ENCODE measurements around the gene FAM83F. TPM values are rescaled to one million over a fixed set of nuclear protein-coding genes. Genes with fewer than 3 reads are reported as not detected.
A peak's percentile ranks its signal among the peaks of the same experiment; 100 is the strongest.

Gene FAM83F
- total RNA-seq, 2 experiments from 2014 or later = 0.20 to 0.30 TPM

DNA sequence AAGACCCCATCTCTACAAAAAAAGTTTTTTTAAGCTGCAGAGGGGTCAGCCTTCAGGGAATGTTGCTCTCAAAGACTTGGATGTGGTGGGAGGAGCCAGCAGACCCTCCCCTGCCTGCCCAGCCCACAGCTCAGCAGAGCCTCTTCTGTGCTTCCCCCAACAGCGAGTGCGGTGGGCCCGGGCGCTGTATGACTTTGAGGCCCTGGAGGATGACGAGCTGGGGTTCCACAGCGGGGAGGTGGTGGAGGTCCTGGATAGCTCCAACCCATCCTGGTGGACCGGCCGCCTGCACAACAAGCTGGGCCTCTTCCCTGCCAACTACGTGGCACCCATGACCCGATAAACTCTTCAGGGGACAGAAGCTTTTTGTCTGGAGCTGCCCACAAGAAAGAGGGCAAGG lies 24.0 kb upstream of the FAM83F start:
- Mint-ChIP-seq H3K9me3 (no peaks in the 10 kb centered on the region), H3K36me3 (peaks cover 76% of the 10 kb centered on the region), H3K4me3 (no peak overlapping the region), H3K27me3 (no peaks in the 10 kb centered on the region), H3K27ac (no peak overlapping the region), H3K4me1 (peaks cover 15% of the 10 kb centered on the region)
- ATAC-seq (ENCODE audit: low read depth) = no peak
- DNase-seq = no peak
- POLR2A ChIA-PET = no interaction called here

DNA sequence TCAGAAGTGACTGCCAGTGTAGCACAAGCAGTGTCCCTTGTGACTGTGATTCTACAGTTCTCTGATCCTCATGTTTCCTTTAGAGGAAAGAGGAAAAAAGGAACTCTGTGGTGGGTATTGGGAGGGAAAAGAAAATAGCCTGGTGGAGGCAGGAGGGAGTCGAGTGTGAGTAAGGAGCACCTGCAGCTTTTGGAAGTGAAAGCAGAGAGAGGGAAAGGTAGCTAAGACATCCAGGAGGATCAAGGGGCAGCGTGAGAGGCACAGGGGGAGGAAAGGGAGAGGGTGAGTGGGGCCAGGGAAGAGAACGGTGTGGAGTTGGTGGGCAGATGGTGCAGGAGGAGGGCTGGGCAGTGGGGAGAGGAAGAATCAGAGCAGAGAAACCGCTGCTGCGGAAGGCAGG lies 22.1 kb upstream of the FAM83F start:
- DNase-seq (no peak), ATAC-seq (ENCODE audit: low read depth) (no peak)
- Mint-ChIP-seq H3K27ac (peak overlapping the region; percentile 67), H3K27me3 (no peaks in the 10 kb centered on the region), H3K4me1 (peaks cover 17% of the 10 kb centered on the region), H3K9me3 (no peaks in the 10 kb centered on the region), H3K4me3 (no peak overlapping the region), H3K36me3 (peaks cover 80% of the 10 kb centered on the region)
- POLR2A ChIA-PET = interaction anchor here (1.8 kb wide), 1 partner anchor 10 kb away, joined by 5 read pairs; no protein-coding TSS in a partner anchor

DNA sequence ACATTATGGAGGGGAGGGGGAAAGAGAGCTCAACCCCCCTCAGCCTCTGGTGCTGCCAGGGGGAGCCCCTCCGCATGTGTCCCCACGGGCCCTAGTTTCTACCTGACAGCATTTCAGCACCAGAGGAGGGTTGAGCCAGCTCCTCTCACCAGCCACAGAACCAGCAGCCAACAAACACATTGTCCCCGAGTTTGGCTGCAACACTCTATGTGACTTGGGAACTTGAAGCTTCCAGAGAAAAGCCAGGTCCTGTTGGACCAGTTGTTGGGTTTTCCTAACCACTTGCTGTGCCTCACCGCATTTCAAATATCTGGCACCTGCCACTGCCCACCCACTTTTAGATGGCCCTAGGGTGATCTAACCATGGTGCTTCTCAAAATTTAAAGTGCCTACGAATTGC lies 21.1 kb upstream of the FAM83F start:
- peaks cover 18% of the 10 kb centered on the region for H3K4me1 Mint-ChIP-seq
- no peaks in the 10 kb centered on the region for H3K27me3 Mint-ChIP-seq
- ATAC-seq (ENCODE audit: low read depth) (no peak), DNase-seq (no peak)
- no peaks in the 10 kb centered on the region for H3K9me3 Mint-ChIP-seq
- peaks cover 82% of the 10 kb centered on the region for H3K36me3 Mint-ChIP-seq
- H3K27ac Mint-ChIP-seq = peak overlapping the region; percentile 15
- no peak overlapping the region for H3K4me3 Mint-ChIP-seq
- POLR2A ChIA-PET = interaction anchor here (1.8 kb wide), 1 partner anchor 11 kb away, joined by 5 read pairs; no protein-coding TSS in a partner anchor

DNA sequence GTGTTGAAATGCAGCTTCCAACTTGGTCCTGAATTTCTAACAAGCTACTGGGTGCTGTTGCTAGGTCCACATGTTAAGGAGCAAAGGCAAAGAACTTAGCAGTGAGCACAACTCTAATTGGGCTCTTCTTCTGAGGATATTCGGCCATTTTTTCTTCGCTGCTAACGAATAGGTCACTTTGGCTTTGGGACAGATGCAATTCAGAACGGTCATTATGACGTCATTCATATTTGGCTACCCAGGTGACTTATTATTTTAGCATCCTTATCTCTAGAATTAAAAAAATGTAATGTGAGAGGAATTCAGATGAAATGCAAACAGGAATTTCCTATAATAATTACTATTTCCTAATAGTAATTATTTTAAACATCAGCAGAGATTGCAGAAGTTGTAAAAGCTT lies 20.7 kb upstream of the FAM83F start:
- Mint-ChIP-seq H3K9me3 (no peaks in the 10 kb centered on the region), H3K4me1 (peaks cover 21% of the 10 kb centered on the region), H3K4me3 (no peak overlapping the region), H3K27me3 (no peaks in the 10 kb centered on the region), H3K27ac (peak overlapping the region; percentile 15), H3K36me3 (peaks cover 78% of the 10 kb centered on the region)
- DNase-seq = no peak
- POLR2A ChIA-PET = interaction anchor here (1.8 kb wide), 1 partner anchor 12 kb away, joined by 5 read pairs; no protein-coding TSS in a partner anchor
- no peak for ATAC-seq (ENCODE audit: low read depth)

DNA sequence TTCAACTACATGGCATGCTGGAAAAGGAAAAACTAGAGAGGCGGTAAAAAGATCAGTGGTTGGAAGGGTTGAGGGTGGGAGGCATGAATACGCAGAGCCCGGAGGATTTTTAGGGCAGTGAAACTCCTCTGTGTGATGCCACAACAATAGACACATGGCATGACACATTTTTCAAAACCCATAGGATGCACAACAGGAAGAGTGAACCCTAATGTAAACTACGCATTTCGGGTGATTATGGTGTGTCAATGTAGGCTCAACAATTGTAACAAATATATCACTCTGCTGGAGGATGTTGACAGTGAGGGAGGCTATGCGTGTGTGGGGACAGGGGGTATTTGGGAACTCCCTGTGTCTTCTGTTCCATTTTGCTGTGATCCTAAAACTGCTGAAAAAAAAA lies 15.7 kb upstream of the FAM83F start:
- H3K27me3 Mint-ChIP-seq = no peaks in the 10 kb centered on the region
- peaks cover 38% of the 10 kb centered on the region for H3K36me3 Mint-ChIP-seq
- H3K27ac Mint-ChIP-seq = peak overlapping the region; percentile 67
- ATAC-seq (ENCODE audit: low read depth) = no peak
- no peak for DNase-seq
- H3K9me3 Mint-ChIP-seq = no peaks in the 10 kb centered on the region
- peaks cover 31% of the 10 kb centered on the region for H3K4me1 Mint-ChIP-seq
- H3K4me3 Mint-ChIP-seq = no peak overlapping the region
- POLR2A ChIA-PET = interaction anchor here (1.4 kb wide), 1 partner anchor 17 kb away, joined by 3 read pairs; no protein-coding TSS in a partner anchor

DNA sequence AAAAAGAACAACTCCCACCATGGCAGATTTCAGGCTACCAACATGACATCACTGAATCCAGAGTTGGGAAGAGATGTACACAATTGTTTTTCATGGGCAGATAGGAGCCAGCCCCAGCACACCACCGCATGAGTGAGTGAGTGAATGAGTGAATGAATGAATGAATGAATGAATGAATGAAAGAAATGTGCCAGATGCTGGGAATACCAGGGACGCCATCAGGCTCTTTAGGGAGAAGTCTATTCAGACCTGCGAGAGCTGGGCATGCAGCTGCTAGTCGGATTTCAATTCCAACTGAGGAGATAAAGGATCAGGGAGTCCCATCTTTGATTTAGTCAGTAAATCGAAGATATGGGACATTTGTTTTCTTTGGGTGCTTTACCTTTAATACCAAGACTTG lies 15.3 kb upstream of the FAM83F start:
- ATAC-seq (ENCODE audit: low read depth) (no peak), DNase-seq (no peak)
- POLR2A ChIA-PET = interaction anchor here (0.7 kb wide), 1 partner anchor 31 kb away, joined by 3 read pairs; no protein-coding TSS in a partner anchor
- Mint-ChIP-seq H3K27me3 (no peaks in the 10 kb centered on the region), H3K4me3 (no peak overlapping the region), H3K27ac (peak overlapping the region; percentile 67), H3K36me3 (peaks cover 38% of the 10 kb centered on the region), H3K9me3 (no peaks in the 10 kb centered on the region), H3K4me1 (peaks cover 34% of the 10 kb centered on the region)

DNA sequence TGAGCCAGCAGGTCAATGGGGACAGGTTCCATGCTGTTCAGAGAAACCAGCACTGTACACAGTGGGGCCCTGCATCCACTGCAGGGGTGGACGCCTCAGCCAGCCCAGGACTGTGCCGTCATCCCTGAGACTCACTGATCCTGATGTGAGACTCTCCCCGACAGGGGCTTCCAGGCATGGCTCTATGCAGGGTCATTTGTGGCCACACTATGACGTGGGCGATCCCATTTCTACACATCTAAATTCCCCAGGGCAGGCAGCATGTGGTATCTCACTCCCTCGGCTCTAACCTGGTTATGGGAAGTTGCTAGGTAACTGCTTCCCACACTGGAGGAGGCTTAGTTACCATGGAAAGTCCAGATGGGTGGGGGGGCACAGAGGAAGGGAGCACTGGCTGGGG lies 14.2 kb upstream of the FAM83F start:
- no peaks in the 10 kb centered on the region for H3K27me3 Mint-ChIP-seq
- H3K36me3 Mint-ChIP-seq = peaks cover 29% of the 10 kb centered on the region
- DNase-seq (no peak), ATAC-seq (ENCODE audit: low read depth) (peak; percentile 12)
- peaks cover 37% of the 10 kb centered on the region for H3K4me1 Mint-ChIP-seq
- POLR2A ChIA-PET = no interaction called here
- no peaks in the 10 kb centered on the region for H3K9me3 Mint-ChIP-seq
- H3K4me3 Mint-ChIP-seq = no peak overlapping the region
- no peak overlapping the region for H3K27ac Mint-ChIP-seq

DNA sequence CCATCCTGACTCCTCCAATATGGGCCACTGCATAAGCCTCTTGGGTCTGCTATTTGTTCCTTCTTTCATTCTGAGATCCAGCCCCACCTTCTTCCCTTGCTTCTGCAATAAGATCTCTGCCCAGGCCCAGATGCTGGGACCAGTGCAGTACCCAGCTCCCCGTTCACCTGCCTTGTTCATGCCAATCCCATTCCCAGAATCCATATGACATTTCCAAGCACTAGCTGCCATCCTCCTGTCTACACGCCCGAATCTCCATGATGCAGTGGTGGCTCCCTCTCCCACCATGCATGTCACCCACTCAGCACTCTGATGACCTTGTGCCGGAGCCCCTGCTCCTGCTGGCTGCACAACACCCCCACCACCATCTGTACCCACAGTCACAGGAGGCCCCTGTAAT lies 11.4 kb upstream of the FAM83F start:
- H3K27ac Mint-ChIP-seq = no peak overlapping the region

DNA sequence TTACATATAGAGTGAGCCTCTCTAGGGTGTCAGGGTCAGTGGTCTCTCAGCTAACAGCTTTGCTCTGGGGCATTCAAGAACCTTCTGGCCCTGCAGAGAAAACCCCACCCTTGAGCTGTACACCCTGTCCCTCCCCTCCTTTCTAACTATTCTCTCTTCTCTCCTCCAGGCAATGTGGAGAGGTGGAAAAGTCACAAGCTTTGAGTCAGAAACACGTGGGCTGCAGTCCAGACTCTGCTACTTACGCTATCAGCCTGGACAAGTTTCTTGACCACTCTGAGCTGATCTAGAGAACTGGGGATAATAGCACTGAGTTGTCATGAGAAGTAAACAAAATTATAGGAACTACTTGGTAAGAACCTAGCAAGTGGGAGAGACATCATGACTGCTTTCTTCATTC lies 10.7 kb upstream of the FAM83F start:
- DNase-seq (no peak), ATAC-seq (ENCODE audit: low read depth) (no peak)
- H3K9me3 Mint-ChIP-seq = no peaks in the 10 kb centered on the region
- peaks cover 2% of the 10 kb centered on the region for H3K36me3 Mint-ChIP-seq
- no peak overlapping the region for H3K27ac Mint-ChIP-seq
- peaks cover 4% of the 10 kb centered on the region for H3K27me3 Mint-ChIP-seq
- H3K4me3 Mint-ChIP-seq = no peak overlapping the region
- POLR2A ChIA-PET = no interaction called here
- H3K4me1 Mint-ChIP-seq = peaks cover 35% of the 10 kb centered on the region

More for the DNA sequence above, 11.4 kb upstream of the FAM83F start:
- H3K27me3 Mint-ChIP-seq = no peaks in the 10 kb centered on the region
- peaks cover 2% of the 10 kb centered on the region for H3K36me3 Mint-ChIP-seq
- DNase-seq = no peak
- H3K9me3 Mint-ChIP-seq = no peaks in the 10 kb centered on the region
- H3K4me3 Mint-ChIP-seq = no peak overlapping the region
- POLR2A ChIA-PET = no interaction called here
- H3K4me1 Mint-ChIP-seq = peaks cover 35% of the 10 kb centered on the region
- no peak for ATAC-seq (ENCODE audit: low read depth)

DNA sequence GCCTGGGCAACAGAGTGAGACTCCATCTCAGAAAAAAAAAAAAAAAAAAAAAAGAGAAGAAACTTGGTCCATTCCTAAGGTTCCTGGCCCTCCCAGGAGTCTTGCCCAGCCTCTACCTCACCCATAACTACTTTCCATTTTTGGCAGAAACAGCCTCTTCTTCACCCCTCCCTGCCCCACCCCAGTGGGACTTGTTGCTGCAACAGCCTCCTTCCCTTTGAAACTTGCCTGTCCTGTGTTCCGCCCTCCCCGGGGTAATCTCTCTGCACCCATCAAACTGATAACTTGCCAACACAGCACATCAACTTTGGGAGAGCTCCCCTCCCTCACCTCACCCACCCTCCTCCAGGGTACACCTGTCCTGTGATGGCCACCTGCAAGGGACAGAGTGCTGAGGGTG lies 10.0 kb upstream of the FAM83F start:
- Mint-ChIP-seq H3K27me3 (peaks cover 8% of the 10 kb centered on the region), H3K36me3 (peaks cover 2% of the 10 kb centered on the region), H3K27ac (no peak overlapping the region), H3K4me1 (peaks cover 28% of the 10 kb centered on the region), H3K4me3 (no peak overlapping the region), H3K9me3 (no peaks in the 10 kb centered on the region)
- POLR2A ChIA-PET = no interaction called here
- DNase-seq = no peak
- no peak for ATAC-seq (ENCODE audit: low read depth)

DNA sequence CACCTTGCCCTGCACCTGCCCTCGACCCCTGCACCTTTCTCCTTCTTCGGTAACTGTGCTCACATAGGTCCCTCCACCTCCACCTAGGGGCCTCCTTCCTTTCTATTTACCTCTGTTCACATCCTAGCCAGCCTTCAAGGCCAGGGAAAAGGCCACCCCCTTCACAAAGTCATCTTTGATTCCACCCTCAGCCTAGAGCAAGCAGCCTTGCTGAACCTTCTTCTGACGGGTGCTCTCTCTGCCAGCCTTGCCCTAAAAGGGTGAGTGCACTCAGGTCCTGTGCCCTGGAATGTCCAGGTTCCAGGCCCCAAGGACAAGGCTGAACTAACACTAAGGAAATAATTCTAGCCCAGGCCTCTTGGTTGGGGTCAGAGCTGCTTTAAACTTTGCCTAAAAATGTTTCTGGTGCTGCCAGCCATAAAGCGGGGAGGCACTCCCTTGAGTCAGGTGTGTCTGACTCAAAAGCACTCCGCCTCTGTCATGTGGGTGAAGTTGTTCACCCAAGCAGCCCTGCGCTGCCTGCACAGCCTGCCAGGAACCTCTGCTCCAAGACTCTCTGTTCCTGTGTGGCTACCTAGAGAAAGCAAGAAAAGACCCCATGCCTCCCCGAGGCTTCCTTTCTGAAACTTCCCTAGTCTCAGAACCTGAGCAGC lies 9.2 kb upstream of the FAM83F start:
- Mint-ChIP-seq H3K4me3 (no peak overlapping the region), H3K4me1 (peaks cover 21% of the 10 kb centered on the region), H3K27ac (peak overlapping the region; percentile 20), H3K36me3 (peaks cover 2% of the 10 kb centered on the region), H3K9me3 (no peaks in the 10 kb centered on the region), H3K27me3 (peaks cover 8% of the 10 kb centered on the region)
- ATAC-seq (ENCODE audit: low read depth) (peak; percentile 59), DNase-seq (no peak)
- POLR2A ChIA-PET = no interaction called here

DNA sequence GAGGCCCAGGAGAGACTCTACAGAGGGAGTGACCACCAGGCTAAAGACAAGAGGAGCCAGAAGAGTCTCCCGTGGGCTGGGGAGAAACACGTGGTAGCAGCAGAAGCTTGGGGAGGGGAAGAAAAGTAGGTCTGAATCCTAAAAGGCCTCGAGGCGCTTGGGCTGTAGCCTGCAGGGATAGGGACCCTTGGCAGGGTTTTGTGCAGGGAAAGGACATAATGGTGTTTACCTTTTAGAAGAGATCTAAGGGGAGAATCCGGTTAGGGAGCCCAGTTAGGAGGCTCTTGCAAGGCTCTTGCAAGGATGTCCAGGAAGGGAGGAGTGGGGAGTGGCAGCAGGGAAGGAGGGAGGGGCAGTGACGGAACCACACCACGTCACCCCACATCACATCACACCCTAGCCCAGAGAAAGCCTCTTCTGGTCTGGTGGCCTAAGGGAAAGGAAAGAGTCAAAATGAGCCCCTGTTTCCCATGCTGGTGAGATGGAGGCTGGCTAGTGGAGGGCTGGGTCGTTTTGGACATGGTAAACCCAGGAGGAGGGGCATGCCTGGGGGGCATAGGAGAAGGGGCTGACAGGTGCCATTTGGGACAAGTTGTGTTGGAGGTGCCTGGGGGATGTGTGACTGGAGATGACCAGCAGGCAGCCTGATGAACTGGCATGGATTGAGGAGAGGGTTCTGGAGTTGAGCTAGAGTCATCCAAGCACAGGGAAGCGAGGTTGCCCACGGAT lies 6.2 kb upstream of the FAM83F start:
- H3K4me1 Mint-ChIP-seq = peaks cover 18% of the 10 kb centered on the region
- POLR2A ChIA-PET = no interaction called here
- ATAC-seq (ENCODE audit: low read depth) = no peak
- DNase-seq = no peak
- H3K4me3 Mint-ChIP-seq = no peak overlapping the region
- H3K9me3 Mint-ChIP-seq = no peaks in the 10 kb centered on the region
- H3K36me3 Mint-ChIP-seq = peaks cover 2% of the 10 kb centered on the region
- H3K27ac Mint-ChIP-seq = peak overlapping the region; percentile 26
- peaks cover 28% of the 10 kb centered on the region for H3K27me3 Mint-ChIP-seq

DNA sequence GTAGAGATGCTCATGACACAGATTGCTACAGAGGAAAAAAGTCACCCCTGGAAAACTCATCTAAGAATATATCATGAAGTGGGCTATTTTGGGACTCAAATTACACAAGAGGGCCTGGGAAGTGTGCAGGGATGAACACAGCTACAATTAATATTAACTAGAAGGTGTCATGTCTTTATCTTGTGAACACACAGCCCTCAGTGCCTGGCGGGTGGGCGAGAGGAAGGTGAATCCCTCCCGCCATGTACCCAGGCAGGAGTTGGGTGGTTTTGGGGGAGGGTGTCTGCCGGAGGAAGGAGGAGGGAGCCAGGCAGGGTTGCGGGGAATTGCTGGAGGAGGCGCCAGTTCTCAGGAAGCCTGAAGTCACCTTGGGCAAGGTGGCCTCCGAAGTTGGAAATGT lies 5.1 kb upstream of the FAM83F start:
- no peak for DNase-seq
- ATAC-seq (ENCODE audit: low read depth) = no peak
- no peak overlapping the region for H3K27ac Mint-ChIP-seq
- H3K9me3 Mint-ChIP-seq = no peaks in the 10 kb centered on the region
- H3K36me3 Mint-ChIP-seq = peaks cover 2% of the 10 kb centered on the region
- no peak overlapping the region for H3K4me3 Mint-ChIP-seq
- H3K4me1 Mint-ChIP-seq = peaks cover 20% of the 10 kb centered on the region
- POLR2A ChIA-PET = no interaction called here
- H3K27me3 Mint-ChIP-seq = peaks cover 36% of the 10 kb centered on the region

DNA sequence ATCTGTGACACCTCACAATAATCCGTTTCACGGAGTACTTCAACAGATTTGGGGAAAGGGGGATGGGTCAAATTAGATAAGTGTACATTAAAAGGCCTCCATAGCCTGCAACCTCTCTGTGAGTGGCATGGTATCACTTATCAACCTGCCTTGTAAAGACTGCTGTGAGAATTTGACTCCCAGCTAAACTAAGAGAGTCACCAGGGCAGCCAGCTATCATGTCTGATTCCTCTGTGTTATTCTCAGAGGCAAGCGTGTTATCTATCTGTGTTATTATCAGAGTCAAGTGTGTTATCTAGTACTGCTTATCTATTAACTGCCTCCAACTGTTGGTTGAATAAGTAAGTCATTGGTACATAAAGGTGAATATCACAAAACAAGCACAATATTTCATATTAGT lies 4.1 kb upstream of the FAM83F start:
- peaks cover 11% of the 10 kb centered on the region for H3K4me1 Mint-ChIP-seq
- H3K4me3 Mint-ChIP-seq = no peak overlapping the region
- no peaks in the 10 kb centered on the region for H3K36me3 Mint-ChIP-seq
- H3K9me3 Mint-ChIP-seq = no peaks in the 10 kb centered on the region
- peaks cover 37% of the 10 kb centered on the region for H3K27me3 Mint-ChIP-seq
- POLR2A ChIA-PET = no interaction called here
- no peak for DNase-seq
- no peak overlapping the region for H3K27ac Mint-ChIP-seq
- no peak for ATAC-seq (ENCODE audit: low read depth)
